Muscle of leg (tissue), 11 donors: Measurements from ENCODE around the gene MFAP2. TPM values are rescaled to one million over a fixed set of nuclear protein-coding genes. Genes with fewer than 3 reads are reported as not detected.

Experiments used
- DNase-seq: peaks from one replicate; pipeline ENCODE4 v3.0.0; 2013
- H3K27ac ChIP-seq: one replicate; pipeline ENCODE4 v1.5.1; 2013; ENCODE audit warnings: mild to moderate bottlenecking, low read length, control low read depth
- H3K27me3 ChIP-seq: one replicate; pipeline ENCODE4 v1.6.1; 2013; ENCODE audit warnings: low read length; ENCODE audit not compliant: control insufficient read depth, insufficient read depth
- H3K36me3 ChIP-seq: one replicate; pipeline ENCODE4 v1.6.1; 2013; ENCODE audit warnings: low read length; ENCODE audit not compliant: control insufficient read depth, insufficient read depth
- H3K4me1 ChIP-seq: one replicate; pipeline ENCODE4 v1.6.1; 2013; ENCODE audit warnings: low read length; ENCODE audit not compliant: control insufficient read depth, insufficient read depth
- H3K4me3 ChIP-seq: one replicate; pipeline ENCODE4 v1.5.1; 2013; ENCODE audit warnings: low read length, control low read depth
- H3K9me3 ChIP-seq: replicated peaks from 2 replicates; pipeline ENCODE4 v1.6.1; 2013; ENCODE audit warnings: low read depth, low read length; ENCODE audit not compliant: control insufficient read depth
- WGBS: methylation state at CpG from one replicate; pipeline ENCODE4 v1.1.5; 2013; ENCODE audit warnings: missing lambda C conversion rate; ENCODE audit not compliant: insufficient coverage; 5-methylcytosine and 5-hydroxymethylcytosine counted together
- polyA plus RNA-seq, 8 donors: library from polyadenylated mRNA; unstranded; fragments of 120-200 nt; gene quantifications; one replicate each; pipeline versions ENCODE4 v1.2.1 to v1.2.3, GENCODE V29; 2013; ENCODE audit warnings: inconsistent platforms in 1 of 8, low replicate concordance in 1 of 8; ENCODE audit not compliant: insufficient read length in 8 of 8, insufficient read depth in 1 of 8
- total RNA-seq: library from RNA; stranded (reverse); fragments of 120-200 nt; gene quantifications from one replicate; pipeline ENCODE4 v1.2.4, GENCODE V29; 2013

The MFAP2 gene
- total and polyA plus RNA-seq, 9 donors = 50.1 to 150 (median 111) TPM

DNA sequence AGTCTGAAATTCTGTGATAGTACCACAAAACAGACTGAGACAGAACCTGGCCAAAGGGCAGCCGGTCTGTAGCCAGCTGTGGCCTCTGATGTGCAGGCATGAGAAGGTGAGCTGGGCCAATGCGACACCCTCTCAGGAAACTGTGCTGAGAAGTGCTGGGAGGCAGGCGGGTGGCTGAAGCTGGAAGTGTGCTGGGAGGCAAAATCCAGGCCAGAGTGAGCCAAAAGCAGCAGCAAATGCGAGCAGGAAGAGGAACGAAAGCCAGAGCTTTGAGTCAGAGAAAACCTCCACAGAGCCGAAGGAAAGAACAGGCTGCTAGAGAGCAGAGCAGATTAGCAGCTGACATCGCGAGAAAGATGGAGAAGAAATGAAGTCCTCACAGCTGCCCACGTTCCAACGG, 41.5 kb upstream of the MFAP2 start:
- Histone ChIP-seq H3K4me1 (no peaks in the 10 kb centered on the region), H3K27ac (no peak overlapping the region), H3K4me3 (no peak overlapping the region), H3K27me3 (no peaks in the 10 kb centered on the region), H3K9me3 (no peaks in the 10 kb centered on the region), H3K36me3 (peaks cover 79% of the 10 kb centered on the region)
- WGBS = 90% methylated on average over 9 of the region's 10 CpGs
- no peak for DNase-seq

DNA sequence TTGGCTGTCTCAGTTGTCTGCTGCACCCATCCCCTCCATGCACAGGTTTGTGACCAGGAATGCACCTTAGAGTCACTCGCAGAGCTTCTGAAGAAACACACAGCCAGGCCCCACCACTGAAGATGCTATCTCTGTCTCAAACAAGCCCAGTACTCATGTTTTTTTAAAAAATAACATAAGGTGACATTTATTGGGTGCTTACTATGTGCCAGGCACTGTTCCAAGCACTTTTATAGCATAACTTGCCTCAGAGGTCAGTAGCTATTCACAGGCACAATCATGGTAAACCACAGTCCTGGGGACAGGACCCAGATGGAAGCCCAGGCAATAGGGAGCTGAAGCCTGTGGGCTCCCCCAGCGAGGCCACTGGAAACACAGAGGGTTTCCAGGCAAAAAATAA, 40.1 kb upstream of the MFAP2 start:
- no peak for DNase-seq
- Histone ChIP-seq H3K4me1 (no peaks in the 10 kb centered on the region), H3K9me3 (no peaks in the 10 kb centered on the region), H3K4me3 (no peak overlapping the region), H3K27me3 (no peaks in the 10 kb centered on the region), H3K27ac (no peak overlapping the region), H3K36me3 (peaks cover 67% of the 10 kb centered on the region)
- WGBS = 91% methylated on average over 1 of the region's 2 CpGs

GRCh38 chr1:17018849-17019248, 38.4 kb upstream of the MFAP2 start:
- Histone ChIP-seq H3K4me3 (no peak overlapping the region), H3K9me3 (no peaks in the 10 kb centered on the region), H3K4me1 (no peaks in the 10 kb centered on the region), H3K27ac (no peak overlapping the region), H3K27me3 (no peaks in the 10 kb centered on the region), H3K36me3 (peaks cover 57% of the 10 kb centered on the region)
- no peak for DNase-seq
- WGBS = 50% methylated on average over 1 of the region's 1 CpG

GRCh38 chr1:17017435-17017834, 37.0 kb upstream of the MFAP2 start:
- H3K4me1 ChIP-seq = peaks cover 6% of the 10 kb centered on the region
- no peak for DNase-seq
- no peaks in the 10 kb centered on the region for H3K9me3 ChIP-seq
- peaks cover 43% of the 10 kb centered on the region for H3K36me3 ChIP-seq
- H3K27ac ChIP-seq = no peak overlapping the region
- H3K4me3 ChIP-seq = no peak overlapping the region
- no CpG with 5 or more reads among the region's 7 CpGs for WGBS
- no peaks in the 10 kb centered on the region for H3K27me3 ChIP-seq

- peaks cover 11% of the 10 kb centered on the region for H3K4me1 ChIP-seq
- no peak for DNase-seq
- H3K27ac ChIP-seq = no peak overlapping the region
- peaks cover 34% of the 10 kb centered on the region for H3K36me3 ChIP-seq
- no peaks in the 10 kb centered on the region for H3K9me3 ChIP-seq
- WGBS = 52% methylated on average over 3 of the region's 5 CpGs
- no peak overlapping the region for H3K4me3 ChIP-seq
- no peaks in the 10 kb centered on the region for H3K27me3 ChIP-seq
These were observed 35.9 kb upstream of the MFAP2 start for GRCh38 chr1:17016317-17016661.

DNA sequence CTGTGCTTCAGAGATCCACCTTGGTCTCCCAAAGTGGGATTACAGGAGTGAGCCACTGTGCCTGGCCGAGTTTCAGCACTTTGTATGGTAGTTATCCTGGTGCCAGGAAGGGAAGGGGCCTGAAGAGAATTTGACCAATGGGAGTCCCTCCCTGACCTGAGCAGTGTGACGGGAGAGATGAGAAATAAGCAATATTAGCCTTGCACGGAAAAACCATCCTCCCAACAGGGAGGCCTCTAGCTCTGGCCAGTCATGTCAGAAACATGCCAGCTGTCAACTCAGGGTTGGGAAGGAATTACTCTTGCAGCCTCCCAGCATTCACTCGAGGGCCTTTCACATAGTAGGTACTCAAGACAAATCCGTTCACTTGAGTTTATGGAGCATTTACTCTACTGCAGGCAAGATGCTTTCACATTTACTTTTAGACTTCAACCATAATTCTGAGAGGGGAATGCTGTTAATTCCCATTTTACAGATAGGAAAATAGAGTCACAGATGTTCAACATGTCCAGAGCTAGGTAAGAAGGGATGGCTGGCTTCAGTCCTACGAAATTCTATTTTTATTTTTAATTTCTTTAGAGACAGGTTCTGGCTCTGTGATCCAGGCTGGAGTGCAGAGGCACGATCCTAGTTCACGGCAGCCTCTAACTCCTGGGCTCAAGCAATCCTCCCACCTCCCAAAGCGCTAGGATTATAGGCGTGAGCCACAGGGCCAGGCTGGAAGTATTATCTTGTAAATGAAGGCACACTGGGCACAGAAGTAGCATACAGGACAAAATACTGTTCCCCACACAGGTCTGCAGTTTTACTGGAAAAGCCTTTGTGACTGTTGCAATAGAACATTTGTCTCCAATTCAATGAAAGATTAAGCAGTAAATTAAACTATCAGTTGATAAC, 34.5 kb upstream of the MFAP2 start:
- Histone ChIP-seq H3K4me1 (peaks cover 20% of the 10 kb centered on the region), H3K4me3 (no peak overlapping the region), H3K27ac (no peak overlapping the region), H3K36me3 (peaks cover 20% of the 10 kb centered on the region), H3K9me3 (no peaks in the 10 kb centered on the region), H3K27me3 (no peaks in the 10 kb centered on the region)
- 25% methylated on average over 2 of the region's 10 CpGs for WGBS
- no peak for DNase-seq

GRCh38 chr1:17013491-17014320, 33.3 kb upstream of the MFAP2 start:
- peak; percentile 35 for DNase-seq
- Histone ChIP-seq H3K4me3 (no peak overlapping the region), H3K9me3 (no peaks in the 10 kb centered on the region), H3K27me3 (no peaks in the 10 kb centered on the region), H3K4me1 (peaks cover 27% of the 10 kb centered on the region), H3K27ac (no peak overlapping the region), H3K36me3 (peaks cover 11% of the 10 kb centered on the region)
- 29% methylated on average over 9 of the region's 13 CpGs for WGBS

DNA sequence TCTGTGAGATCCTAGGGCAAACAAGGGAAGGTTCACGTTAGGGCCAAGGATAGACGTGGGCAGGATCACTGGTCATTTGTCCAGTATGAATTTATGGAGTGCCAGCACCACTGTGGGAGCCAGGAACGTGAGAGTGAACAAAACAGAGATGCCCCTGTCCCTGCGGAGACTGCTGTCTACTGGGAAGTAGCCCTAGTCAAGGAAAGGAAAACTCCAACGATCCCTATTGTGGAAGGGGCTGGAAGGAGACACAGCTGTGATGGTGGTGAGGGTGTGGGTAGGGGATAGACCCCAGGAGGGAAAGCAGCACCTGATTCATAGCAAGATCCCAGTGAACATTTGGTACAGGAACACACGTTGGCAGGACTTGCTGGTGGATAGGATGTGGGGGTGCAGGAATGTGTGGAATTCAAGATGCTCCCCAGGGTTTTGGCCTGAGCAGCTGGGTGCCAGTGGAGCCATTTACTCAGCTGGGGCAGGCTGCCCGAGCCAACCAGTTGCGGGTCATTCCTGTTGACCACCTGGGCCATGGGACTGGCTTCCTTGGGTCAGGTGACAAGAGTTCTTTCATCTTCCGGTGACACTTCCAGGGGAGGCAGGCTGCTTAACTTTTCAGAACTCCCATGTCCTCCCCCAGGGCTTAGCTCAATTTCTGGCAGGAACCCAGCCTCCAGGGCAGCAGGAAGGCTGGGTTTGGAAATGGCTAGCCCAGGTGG, 32.5 kb upstream of the MFAP2 start:
- peaks cover 27% of the 10 kb centered on the region for H3K4me1 ChIP-seq
- 64% methylated on average over 8 of the region's 9 CpGs for WGBS
- DNase-seq = no peak

DNA sequence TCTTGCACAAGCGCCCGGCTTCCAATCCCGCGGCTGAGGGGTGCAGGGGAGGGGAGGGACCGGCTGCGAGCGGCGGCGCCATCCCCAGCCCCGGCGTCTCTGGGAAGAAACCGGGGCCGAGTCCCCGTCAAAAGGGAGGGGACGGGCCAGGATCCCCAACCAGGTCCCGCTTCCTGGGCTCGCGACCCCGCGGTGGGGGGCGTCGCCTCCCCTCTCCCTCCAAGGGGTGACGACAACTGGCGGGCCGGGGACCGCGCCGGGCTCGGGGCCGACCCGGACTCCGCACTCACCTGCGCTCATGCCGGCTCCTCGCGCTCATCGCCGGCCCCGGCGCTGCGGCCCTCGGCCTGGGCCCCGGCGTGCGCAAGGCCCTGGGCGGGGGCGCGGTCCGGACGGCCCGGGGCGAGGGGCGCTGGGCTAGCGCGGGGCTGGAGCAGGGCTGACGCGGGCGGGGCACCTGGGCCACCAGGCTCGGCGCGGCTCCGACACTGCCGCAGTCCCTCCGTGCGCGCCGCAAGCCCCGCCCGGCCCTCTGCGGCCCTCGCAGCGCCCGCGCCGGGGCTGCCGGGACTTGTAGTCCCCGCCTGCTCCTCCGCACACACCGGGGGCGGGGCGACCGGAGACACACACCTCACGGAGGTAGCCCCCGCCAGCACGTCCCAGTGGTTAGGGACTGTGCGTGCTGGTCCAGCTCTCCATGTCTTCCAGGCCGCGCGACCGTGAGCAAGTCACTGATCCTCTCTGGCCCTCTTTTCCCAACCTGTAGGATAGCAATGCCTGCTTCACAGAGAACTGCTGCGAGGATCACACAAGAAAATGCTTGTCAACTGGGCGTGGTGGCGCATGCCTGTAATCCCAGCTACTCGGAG, 31.3 kb upstream of the MFAP2 start, which contains the start of gene ATP13A2:
ATP13A2 (minus strand) TSS at position 490 of the 869 bp plus-strand sequence; CDS start at position 300, 190 bp downstream.
- Histone ChIP-seq H3K9me3 (no peaks in the 10 kb centered on the region), H3K4me1 (peaks cover 27% of the 10 kb centered on the region), H3K27ac (no peak within 1 kb of the TSS), H3K4me3 (peak within 1 kb of the TSS; percentile 72), H3K27me3 (no peaks in the 10 kb centered on the region), H3K36me3 (no peaks in the 10 kb centered on the region)
- DNase-seq = peak; percentile 87
- WGBS = under 1% methylated on average over 94 of the region's 94 CpGs

More for the DNA sequence above, 32.5 kb upstream of the MFAP2 start:
- H3K27ac ChIP-seq = no peak overlapping the region
- H3K36me3 ChIP-seq = peaks cover 5% of the 10 kb centered on the region
- no peak overlapping the region for H3K4me3 ChIP-seq
- no peaks in the 10 kb centered on the region for H3K9me3 ChIP-seq
- no peaks in the 10 kb centered on the region for H3K27me3 ChIP-seq
